KG1 (cell line): ENCODE results near the gene ARAP1.

Source experiments
- DNase-seq: peaks from one replicate; lab custom pipeline; 2025; lab: John Stamatoyannopoulos, UW

ARAP1 gene

GRCh38 chr11:72703267-72704008, 48.8 kb downstream of the ARAP1 start:
- no peak for DNase-seq

- DNase-seq, result no peak
Observed at GRCh38 chr11:72702577-72703241, 49.5 kb downstream of the ARAP1 start.

- no peak for DNase-seq
Observed at GRCh38 chr11:72702096-72702495, 50.1 kb downstream of the ARAP1 start.

- no peak for DNase-seq
Observed at GRCh38 chr11:72701466-72701865, 50.7 kb downstream of the ARAP1 start.

- DNase-seq, result no peak
Observed at GRCh38 chr11:72700146-72700545, 52.1 kb downstream of the ARAP1 start.

GRCh38 chr11:72697814-72698213, 54.4 kb downstream of the ARAP1 start:
- DNase-seq, result no peak

GRCh38 chr11:72696866-72697700, 55.1 kb downstream of the ARAP1 start:
- no peak for DNase-seq

GRCh38 chr11:72695354-72695753, 56.9 kb downstream of the ARAP1 start:
- DNase-seq, result no peak

- DNase-seq, result no peak
Observed at GRCh38 chr11:72693271-72693968, 58.8 kb downstream of the ARAP1 start.

GRCh38 chr11:72692498-72693237, 59.5 kb downstream of the ARAP1 start:
- DNase-seq, result no peak

- DNase-seq, result no peak
Observed at GRCh38 chr11:72690166-72690565, 62.0 kb downstream of the ARAP1 start.

- DNase-seq, result no peak
Observed at GRCh38 chr11:72688929-72689328, 63.3 kb downstream of the ARAP1 start.

- DNase-seq, result no peak
Observed at GRCh38 chr11:72688486-72688885, 63.7 kb downstream of the ARAP1 start.

- no peak for DNase-seq
Observed at GRCh38 chr11:72687326-72687725, 64.9 kb downstream of the ARAP1 start.

GRCh38 chr11:72686639-72687220, 65.5 kb downstream of the ARAP1 start:
- no peak for DNase-seq

GRCh38 chr11:72685560-72686480, 66.4 kb downstream of the ARAP1 start:
- DNase-seq, result no peak

GRCh38 chr11:72684236-72684912, 67.8 kb downstream of the ARAP1 start:
- no peak for DNase-seq

GRCh38 chr11:72683782-72684200, 68.4 kb downstream of the ARAP1 start:
- DNase-seq, result peak; percentile 39

GRCh38 chr11:72682858-72683243, 69.4 kb downstream of the ARAP1 start:
- DNase-seq, result no peak
